ENCODE data around the gene NCF4. TPM values are rescaled to one million over a fixed set of nuclear protein-coding genes. Genes with fewer than 3 reads are reported as not detected.

Gene NCF4
- total RNA-seq, 1 donor from 2014 or later: not detected

- TF ChIP-seq CTCF (IDR thresholded peaks at IDR 0.05; ENCODE audit: unreplicated experiment): no peak
- Mint-ChIP-seq H3K27me3 (ENCODE audit: low read depth) (peaks cover 4% of the 10 kb centered on the region), H3K27ac (peak overlapping the region; percentile 3), H3K4me3 (no peak overlapping the region), H3K9me3 (peaks cover 3% of the 10 kb centered on the region), H3K4me1 (peaks cover 26% of the 10 kb centered on the region), H3K36me3 (no peaks in the 10 kb centered on the region)
- no peak for DNase-seq (ENCODE audit: low spot score in 2 of 2, unreplicated experiment in 2 of 2)
These were observed 52.1 kb downstream of the NCF4 start for GRCh38 chr22:36912694-36913426.

GRCh38 chr22:36913427-36914389 lies 52.9 kb downstream of the NCF4 start, which contains the start of gene CSF2RB:
CSF2RB (plus strand) TSS chr22:36913628; CDS start chr22:36922208, 8,580 bp downstream.
- DNase-seq (ENCODE audit: low spot score in 2 of 2, unreplicated experiment in 2 of 2): no peak
- no peak within 1 kb of the TSS for H3K4me3 Mint-ChIP-seq
- H3K36me3 Mint-ChIP-seq: no peaks in the 10 kb centered on the region
- no peak for TF ChIP-seq CTCF (IDR thresholded peaks at IDR 0.05; ENCODE audit: unreplicated experiment)
- H3K9me3 Mint-ChIP-seq: peaks cover 3% of the 10 kb centered on the region
- peaks cover 4% of the 10 kb centered on the region for H3K27me3 Mint-ChIP-seq (ENCODE audit: low read depth)
- H3K27ac Mint-ChIP-seq: peak within 1 kb of the TSS; percentile 3
- peaks cover 26% of the 10 kb centered on the region for H3K4me1 Mint-ChIP-seq

GRCh38 chr22:36914390-36914752 lies 53.6 kb downstream of the NCF4 start:
- Mint-ChIP-seq H3K36me3 (no peaks in the 10 kb centered on the region), H3K4me1 (peaks cover 26% of the 10 kb centered on the region), H3K9me3 (no peaks in the 10 kb centered on the region), H3K4me3 (no peak overlapping the region), H3K27ac (no peak overlapping the region), H3K27me3 (ENCODE audit: low read depth) (peaks cover 4% of the 10 kb centered on the region)
- no peak for TF ChIP-seq CTCF (IDR thresholded peaks at IDR 0.05; ENCODE audit: unreplicated experiment)
- DNase-seq (ENCODE audit: low spot score in 2 of 2, unreplicated experiment in 2 of 2): no peak

GRCh38 chr22:36916034-36916433 lies 55.2 kb downstream of the NCF4 start:
- peaks cover 4% of the 10 kb centered on the region for H3K27me3 Mint-ChIP-seq (ENCODE audit: low read depth)
- no peak overlapping the region for H3K27ac Mint-ChIP-seq

More at GRCh38 chr22:36916034-36916433, 55.2 kb downstream of the NCF4 start:
- TF ChIP-seq CTCF (IDR thresholded peaks at IDR 0.05; ENCODE audit: unreplicated experiment): no peak
- Mint-ChIP-seq H3K4me3 (no peak overlapping the region), H3K36me3 (no peaks in the 10 kb centered on the region), H3K4me1 (peaks cover 20% of the 10 kb centered on the region), H3K9me3 (peaks cover 8% of the 10 kb centered on the region)
- DNase-seq (ENCODE audit: low spot score in 2 of 2, unreplicated experiment in 2 of 2): no peak
